Pons (tissue), 1 donor: ENCODE results near the gene IKBKG.
"Not testable (repeated sequence)": the region's sequence is repeated elsewhere in the genome, so short reads cannot be mapped to it uniquely, and the experiment has no call there.

Experiments used
- DNase-seq: peaks from one replicate; pipeline ENCODE4 v3.0.0-alpha.2; 2016; ENCODE audit warnings: low spot score

Gene IKBKG, protein sequence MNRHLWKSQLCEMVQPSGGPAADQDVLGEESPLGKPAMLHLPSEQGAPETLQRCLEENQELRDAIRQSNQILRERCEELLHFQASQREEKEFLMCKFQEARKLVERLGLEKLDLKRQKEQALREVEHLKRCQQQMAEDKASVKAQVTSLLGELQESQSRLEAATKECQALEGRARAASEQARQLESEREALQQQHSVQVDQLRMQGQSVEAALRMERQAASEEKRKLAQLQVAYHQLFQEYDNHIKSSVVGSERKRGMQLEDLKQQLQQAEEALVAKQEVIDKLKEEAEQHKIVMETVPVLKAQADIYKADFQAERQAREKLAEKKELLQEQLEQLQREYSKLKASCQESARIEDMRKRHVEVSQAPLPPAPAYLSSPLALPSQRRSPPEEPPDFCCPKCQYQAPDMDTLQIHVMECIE

DNA sequence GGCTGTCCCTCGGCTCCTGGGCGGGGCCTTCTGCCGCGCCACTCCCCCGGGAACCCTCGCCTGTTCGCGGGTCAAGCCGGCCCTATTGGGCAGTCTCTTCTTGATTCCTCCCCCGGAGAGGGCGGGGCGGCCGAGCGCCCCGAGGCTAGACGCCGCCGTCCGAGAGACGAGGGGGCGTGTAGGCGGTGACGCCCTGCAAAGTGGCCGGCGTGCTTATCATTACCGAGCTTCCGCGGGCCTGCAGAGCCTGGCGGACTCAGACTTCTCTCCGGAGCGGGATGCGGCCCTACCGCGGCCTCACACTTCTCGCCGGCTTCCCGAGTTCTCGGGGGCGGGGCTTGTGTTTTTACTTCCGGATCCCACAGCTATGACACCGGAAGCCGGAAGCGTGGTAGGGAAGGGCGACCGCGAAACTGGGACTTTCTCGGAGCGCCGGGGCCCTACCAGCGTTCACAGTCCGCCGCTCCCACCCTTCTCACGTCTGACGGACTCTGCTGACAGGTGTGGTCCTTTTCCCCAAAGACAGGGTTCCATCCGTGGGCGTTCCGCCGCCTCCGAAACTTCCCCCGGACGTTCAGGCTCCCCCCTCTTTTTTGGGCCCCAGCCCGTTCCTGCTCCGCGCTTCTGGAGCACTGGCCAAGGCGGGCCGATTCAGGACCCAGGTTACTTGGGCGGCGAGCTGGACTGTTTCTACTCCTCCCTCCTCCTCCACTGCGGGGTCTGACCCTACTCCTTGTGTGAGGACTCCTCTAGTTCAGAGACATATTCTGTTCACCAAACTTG is at the start of gene IKBKG:
IKBKG (plus strand) TSS at position 376 of the 783 bp plus-strand sequence. CDS start 4,383 bp downstream, outside the sequence.
- DNase-seq: peak; percentile 87

DNA sequence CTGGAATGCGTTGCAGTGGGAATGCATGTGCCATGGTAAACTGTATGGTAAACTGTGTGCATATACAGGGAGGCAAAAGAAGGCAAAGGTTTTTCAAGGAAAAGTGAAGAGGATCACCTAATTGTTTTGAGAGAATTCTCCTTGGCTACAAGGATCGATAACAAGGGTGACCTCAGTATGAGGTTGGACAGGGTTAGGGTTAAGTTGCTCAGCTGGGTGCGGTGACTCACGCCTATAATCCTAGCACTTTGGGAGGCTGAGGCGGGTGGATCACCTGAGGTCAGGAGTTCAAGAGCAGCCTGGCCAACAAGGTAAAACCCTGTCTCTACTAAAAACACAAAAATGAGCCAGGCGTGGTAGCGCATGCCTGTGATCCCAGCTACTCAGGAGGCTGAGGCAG is 46.0 kb upstream of the IKBKG start:
- not testable (repeated sequence) for DNase-seq

GRCh38 chrX:154502098-154502497 is 45.3 kb upstream of the IKBKG start:
- no peak for DNase-seq

- DNase-seq: no peak
Observed at GRCh38 chrX:154502989-154503388, 44.4 kb upstream of the IKBKG start.

DNA sequence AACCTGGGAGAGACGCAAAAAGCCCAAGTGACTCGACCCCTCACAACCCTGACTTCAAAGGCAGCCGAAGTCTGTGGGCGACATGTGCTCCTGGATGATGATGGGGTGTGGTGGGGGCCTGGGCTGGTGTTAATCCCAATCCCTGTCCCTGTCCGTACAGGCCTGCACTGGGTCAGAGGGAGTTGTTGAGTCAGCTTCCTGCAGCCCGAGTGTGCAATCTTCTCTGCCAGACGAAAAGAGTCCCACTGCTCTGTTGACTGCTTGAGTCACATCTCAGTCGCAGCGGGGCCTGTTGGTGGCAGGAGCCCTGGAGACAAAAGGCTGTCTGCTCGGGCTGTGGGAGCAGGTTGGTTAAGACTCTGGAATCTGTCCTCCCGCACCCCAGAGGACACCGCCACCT is 41.7 kb upstream of the IKBKG start:
- no peak for DNase-seq

GRCh38 chrX:154506483-154507332 is 40.7 kb upstream of the IKBKG start:
- DNase-seq: no peak

DNA sequence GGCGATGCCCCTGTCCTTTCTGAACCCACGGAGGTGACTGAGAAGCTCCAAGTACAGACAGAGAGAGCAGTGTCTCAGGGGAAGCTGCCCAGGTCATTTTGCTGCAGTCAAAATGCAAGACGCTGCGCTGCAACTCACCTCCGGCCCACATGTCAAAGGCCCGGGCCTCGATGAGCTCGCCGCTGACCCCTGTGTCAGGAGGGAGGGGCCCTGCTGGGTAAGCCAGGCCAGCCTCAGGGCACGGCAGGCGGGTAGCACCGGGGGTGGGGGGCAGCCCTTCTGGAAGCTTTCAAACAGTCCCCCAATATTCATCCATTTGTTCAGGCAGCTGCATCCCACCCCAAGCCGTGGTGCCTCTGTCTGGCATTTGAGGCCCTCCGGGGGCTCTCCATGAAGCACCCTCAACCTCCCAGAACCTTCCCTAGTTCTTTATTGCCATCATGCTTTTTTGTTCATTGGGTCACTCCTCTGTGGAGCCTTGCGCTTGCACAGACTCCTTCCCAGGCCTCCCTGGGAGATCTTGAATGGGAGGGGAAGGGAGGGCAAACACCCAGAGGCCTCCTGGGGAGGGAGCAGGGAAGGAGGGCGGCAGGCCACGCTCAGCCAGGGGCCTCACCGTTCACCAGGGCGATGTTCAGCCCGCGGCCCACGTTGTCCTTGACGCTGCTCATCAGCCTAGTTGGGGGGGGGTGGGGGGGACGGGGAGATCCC is 39.6 kb upstream of the IKBKG start:
- no peak for DNase-seq

- no peak for DNase-seq
Observed at GRCh38 chrX:154508384-154508745, 39.1 kb upstream of the IKBKG start.

DNA sequence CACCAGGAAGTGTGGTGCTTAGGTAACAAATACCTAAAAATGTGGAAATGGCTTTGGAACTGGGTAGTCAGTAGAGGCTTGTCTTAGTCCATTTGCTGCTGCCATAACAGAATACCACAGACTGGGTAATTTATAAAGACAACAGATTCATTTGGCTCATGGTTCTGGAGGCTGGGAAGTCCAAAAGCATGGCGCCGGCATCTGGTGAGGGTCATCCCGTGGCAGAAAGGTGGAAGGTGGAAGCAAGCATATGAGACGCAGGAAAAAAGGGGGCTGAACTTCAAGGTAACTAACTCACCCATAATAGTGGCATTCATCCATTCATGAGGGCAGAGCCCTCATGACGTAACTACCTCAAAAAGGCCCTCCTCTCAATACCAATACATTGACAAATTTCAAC is 38.0 kb upstream of the IKBKG start:
- DNase-seq: no peak

- DNase-seq: no peak
Observed at GRCh38 chrX:154511761-154512160, 35.7 kb upstream of the IKBKG start.

DNA sequence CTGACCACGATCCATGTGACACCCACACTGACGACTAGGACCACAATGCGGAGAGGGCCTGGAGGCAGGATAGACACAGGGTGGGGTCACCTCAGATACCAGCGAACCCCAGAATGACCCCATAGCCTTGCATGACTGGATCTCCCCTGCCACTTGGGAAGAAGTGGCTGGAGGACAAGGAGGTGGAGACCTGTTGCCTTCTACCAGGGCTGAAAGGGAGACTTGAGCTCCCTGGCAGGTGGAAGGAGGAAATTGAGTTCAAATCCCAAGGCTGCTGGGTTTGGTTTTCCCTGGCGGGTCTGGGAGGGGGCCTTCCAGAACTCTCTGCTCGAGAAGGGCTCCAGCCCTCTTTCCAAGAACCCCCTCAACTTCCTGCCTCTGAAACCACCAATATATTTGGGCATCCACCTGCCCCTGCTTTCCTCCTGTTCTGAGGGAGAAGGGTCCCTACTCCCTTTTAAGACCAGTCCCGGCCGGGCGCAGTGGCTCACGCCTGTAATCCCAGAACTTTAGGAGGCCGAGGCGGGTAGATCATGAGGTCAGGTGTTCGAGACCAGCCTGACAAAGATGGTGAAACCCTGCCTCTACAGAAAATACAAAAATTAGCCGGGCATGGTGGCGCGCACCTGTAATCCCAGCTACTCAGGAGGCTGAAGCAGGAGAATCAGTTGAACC is 34.4 kb upstream of the IKBKG start:
- no peak for DNase-seq

DNA sequence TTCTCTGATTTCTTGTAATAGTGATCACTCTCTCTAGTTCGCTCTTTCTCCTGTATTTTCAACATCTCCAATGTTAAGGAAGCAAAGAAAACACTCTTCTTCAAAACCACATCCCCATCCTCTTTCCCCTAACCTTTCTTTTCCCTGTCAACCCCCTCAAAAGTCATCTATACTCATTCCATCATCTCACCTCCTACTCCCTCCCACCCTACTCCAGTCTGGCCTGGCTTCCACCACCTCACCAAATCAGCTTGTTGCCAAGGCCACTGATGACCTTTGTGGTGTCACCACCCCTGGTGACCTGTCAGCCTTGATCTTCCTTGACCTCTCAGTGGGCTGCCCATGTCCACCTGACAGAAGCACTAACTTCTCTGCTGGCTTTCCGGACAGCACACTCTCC is 33.7 kb upstream of the IKBKG start:
- no peak for DNase-seq

DNA sequence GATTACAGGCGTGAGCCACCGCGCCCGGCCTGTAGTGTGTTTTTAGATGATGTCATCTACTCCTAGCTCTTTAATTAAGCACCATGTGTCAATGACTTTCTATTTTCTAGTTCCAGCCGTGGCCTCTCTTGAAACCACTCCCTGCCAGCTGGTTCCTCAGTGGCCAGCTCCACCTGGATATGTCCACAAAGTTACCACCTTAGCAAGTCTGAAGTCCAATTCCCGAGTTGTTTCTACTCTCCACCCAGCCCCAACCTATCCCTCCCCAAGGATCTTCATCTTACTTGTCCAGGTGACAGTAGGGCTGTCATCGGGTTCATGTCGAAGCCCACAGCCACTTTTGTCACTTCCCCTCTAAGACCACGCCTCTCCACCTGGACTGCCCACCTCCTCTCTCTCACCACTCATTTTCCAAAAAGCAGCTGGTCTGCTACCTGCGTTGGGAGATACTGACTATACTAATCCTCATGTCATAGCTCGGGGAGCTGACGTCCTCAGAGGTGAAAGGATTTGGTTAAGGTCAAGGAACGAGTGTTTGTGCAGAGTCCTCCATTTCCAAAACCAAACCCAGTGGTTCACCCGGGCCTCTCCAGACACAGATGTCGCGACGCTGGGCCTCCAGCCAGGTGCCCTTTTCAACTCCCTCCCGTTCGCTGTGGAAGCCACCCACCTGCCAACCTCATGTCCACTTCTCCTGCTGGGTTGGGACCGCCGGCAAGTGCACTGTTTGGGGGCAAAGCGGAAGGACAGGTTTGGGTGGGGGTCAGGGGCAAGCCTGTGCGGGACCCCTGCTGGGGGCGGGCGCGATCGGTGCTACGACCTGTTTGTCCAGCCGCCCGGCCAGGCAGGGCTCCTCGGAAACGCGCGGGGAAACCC is 32.1 kb upstream of the IKBKG start:
- no peak for DNase-seq

DNA sequence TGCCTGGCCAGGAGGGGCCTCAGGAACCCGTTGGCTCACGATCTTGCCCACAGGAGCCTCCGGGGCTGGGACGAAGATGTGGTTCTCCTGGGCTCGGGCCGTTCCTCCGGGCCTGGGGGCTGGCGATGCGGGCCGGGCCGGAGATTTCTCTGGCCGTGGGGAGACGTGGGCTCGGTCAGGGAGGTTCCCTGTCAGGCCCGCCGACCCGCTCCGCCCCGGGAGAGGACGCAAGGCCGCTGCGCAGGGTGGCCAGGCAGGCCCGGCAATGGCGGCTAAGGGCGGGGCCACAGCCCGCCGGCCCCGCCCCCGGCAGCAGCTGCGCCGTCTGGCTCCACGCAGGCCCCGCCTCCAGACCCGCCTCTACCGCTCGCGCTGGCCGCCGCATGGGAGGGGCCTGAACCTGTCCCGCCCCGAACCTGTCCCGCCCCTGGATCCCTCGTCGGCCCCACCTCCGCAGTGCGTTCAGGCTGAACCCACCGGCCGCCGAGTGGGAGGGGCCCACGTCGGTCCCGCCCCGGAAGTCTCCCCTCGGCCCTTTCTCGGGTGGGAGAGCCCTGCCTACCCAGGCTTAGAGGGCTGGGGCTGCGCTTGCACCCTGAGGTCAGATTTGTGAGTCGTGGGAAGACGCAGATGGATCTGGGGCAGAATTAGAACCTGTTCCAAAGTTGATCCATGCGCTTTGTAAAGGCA is 31.3 kb upstream of the IKBKG start, which contains the start of gene FAM3A:
FAM3A (minus strand) TSS at position 267 of the 690 bp plus-strand sequence. CDS start 460 bp downstream, outside the sequence.
- peak; percentile 82 for DNase-seq

DNA sequence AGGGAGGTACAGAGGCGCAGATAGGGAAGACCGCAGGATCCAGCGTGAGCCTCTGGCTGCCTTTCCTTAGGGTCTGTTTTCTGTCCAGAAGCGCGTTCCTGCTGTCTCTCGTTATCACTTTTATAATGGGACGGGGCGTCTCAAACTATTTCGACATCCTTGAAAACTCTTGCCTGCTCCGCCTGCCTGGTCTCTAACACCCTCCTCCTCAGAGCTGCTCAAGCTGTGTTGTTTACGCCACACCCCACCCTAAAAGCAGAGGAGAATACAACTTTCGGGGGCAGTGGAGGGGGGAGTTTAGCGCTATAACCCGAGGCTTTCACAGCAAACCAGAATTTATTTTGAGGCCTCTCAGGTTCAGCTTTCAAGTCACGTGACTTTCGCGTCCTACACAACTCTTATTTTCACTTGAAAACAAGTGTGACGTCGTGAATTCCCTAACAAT is 30.7 kb upstream of the IKBKG start:
- peak; percentile 84 for DNase-seq

DNA sequence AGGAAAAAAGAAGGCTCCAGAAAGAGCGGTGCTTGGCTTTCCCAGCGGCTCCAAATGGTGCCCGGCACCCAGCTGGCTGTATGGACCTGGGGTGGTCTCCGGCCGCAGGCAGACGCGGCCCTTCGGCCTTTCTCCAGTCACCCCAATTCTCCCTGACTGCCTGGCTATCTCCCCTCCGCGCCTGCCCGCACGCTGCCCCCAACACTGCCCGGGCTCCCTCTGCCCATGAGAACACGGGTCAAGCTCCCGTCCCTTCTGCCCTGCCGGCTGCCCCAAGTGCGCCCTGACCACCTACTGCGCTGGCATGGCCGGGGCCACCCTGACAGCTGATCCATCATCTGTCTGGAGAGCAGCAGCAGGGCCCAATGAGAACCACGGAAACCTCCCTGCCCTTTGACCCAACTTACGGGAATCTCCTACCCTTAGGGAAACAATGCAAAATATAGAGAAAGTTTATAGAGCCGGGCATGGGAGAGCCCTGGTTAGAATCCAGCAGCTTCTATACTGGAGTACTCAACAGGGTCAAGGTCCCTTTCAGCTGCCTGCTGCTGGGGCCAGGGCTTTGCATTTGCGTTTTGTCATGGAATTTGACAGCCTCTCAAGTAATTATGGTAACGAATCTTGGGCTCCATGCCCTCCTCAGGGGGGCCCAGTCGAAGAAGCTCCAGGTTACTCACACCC is 30.2 kb upstream of the IKBKG start:
- DNase-seq: no peak

DNA sequence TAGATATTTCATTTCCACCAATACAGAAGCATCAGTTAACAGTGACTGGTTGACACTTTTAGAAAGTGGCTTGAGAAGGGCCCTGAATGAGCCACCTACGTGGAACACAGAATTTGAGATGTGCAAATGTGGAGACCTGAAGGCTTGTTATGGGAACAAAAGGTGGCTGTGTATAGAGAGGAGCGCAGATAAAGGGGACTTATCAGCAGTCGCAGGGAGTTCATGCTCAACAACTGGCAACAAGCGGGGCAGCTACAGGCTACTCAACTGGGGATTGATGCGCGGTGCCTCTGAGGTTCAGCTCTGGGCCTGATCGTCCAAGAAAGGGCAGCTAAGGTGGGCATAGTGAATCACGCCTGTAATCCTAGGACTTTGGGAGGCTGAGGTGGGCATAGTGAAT is 28.0 kb upstream of the IKBKG start:
- DNase-seq: no peak

GRCh38 chrX:154525606-154526490 is 21.6 kb upstream of the IKBKG start:
- no peak for DNase-seq
